Rectal smooth muscle tissue (tissue), 1 donor: ENCODE data around the gene CTNND1.
"Not testable (repeated sequence)": the region's sequence is repeated elsewhere in the genome, so short reads cannot be mapped to it uniquely, and the experiment has no call there.

Experiments
- H3K27ac ChIP-seq: one replicate; pipeline ENCODE4 v1.7.0; 2013; ENCODE audit warnings: low read depth, low read length, inconsistent platforms
- H3K27me3 ChIP-seq: one replicate; pipeline ENCODE4 v1.7.0; 2013; ENCODE audit warnings: low read length; ENCODE audit not compliant: control insufficient read depth, insufficient read depth
- H3K36me3 ChIP-seq: one replicate; pipeline ENCODE4 v1.7.0; 2013; ENCODE audit warnings: low read length; ENCODE audit not compliant: control insufficient read depth, insufficient read depth
- H3K4me1 ChIP-seq: one replicate; pipeline ENCODE4 v1.7.0; 2013; ENCODE audit warnings: low read length; ENCODE audit not compliant: control insufficient read depth, insufficient read depth
- H3K4me3 ChIP-seq: one replicate; pipeline ENCODE4 v1.7.0; 2013; ENCODE audit warnings: low read length
- H3K9ac ChIP-seq: one replicate; pipeline ENCODE4 v1.7.0; 2013; ENCODE audit warnings: low read length

The CTNND1 gene

DNA sequence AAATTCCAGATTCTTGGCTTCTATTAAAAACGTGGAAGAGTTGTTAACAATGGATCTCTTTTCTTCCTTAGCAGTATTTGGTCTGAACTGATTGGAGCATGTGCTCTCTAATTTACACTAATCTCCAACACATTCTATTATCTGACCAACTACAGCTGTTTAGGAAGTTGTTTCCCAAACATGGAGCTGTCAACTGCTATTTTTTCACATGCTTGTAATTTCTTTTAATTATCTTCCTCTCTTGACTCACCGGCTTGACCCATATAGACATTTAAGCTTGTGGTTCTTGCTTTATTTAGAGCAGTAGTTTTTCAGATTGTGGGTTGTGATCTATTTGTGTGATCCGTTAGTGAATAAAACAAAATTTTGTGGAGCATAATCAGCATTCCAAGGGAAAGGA, 40.8 kb downstream of the CTNND1 start:
- Histone ChIP-seq H3K36me3 (peaks cover 20% of the 10 kb centered on the region), H3K9ac (no peak overlapping the region), H3K27me3 (no peaks in the 10 kb centered on the region), H3K27ac (no peak overlapping the region), H3K4me1 (peaks cover 14% of the 10 kb centered on the region), H3K4me3 (no peak overlapping the region)

DNA sequence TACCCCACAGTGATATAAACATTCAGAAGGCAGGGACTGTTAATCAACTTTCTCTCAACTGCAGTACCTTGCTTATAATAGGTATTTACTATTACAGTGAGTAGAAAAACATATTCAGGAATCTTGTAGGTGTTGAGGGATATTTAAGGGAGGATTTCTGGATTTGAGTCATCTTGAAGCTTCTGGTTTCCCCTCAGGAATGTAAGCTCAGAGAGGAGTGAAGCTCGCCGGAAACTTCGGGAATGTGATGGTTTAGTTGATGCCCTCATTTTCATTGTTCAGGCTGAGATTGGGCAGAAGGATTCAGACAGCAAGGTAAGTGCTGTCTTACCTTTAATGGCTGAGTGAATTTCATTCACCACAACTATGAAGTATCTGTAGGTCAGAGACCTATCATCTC, 42.9 kb downstream of the CTNND1 start:
- H3K36me3 ChIP-seq: peaks cover 35% of the 10 kb centered on the region
- no peak overlapping the region for H3K9ac ChIP-seq
- H3K4me1 ChIP-seq: peaks cover 9% of the 10 kb centered on the region
- no peaks in the 10 kb centered on the region for H3K27me3 ChIP-seq
- no peak overlapping the region for H3K4me3 ChIP-seq
- no peak overlapping the region for H3K27ac ChIP-seq

- H3K4me1 ChIP-seq: peaks cover 4% of the 10 kb centered on the region
- H3K27ac ChIP-seq: no peak overlapping the region
- H3K4me3 ChIP-seq: no peak overlapping the region
- H3K9ac ChIP-seq: no peak overlapping the region
- H3K36me3 ChIP-seq: peaks cover 39% of the 10 kb centered on the region
- no peaks in the 10 kb centered on the region for H3K27me3 ChIP-seq
Observed at GRCh38 chr11:57805780-57806179, 44.2 kb downstream of the CTNND1 start.

DNA sequence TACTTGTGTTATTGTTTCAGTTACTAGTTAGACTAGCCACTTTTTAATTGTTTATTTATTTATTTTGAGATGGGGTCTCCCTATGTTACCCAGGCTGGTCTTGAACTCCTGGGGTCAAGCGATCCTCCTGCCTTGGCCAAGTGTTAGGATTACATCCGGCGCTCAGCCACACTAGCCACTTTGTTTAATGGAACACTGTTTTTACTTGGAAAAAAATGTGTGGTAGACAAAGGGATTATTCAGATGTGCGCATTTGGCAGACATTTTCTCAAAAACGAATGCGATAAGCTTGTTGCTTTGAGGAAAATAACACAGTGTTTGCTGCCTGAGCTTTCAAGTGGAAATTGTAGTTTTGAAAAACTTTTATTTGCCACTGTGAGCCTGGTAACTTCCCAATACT, 51.0 kb downstream of the CTNND1 start:
- H3K36me3 ChIP-seq: peaks cover 57% of the 10 kb centered on the region
- no peaks in the 10 kb centered on the region for H3K27me3 ChIP-seq
- no peak overlapping the region for H3K9ac ChIP-seq
- no peak overlapping the region for H3K4me3 ChIP-seq
- H3K4me1 ChIP-seq: no peaks in the 10 kb centered on the region
- no peak overlapping the region for H3K27ac ChIP-seq

GRCh38 chr11:57815476-57815875, 53.9 kb downstream of the CTNND1 start:
- Histone ChIP-seq H3K9ac (no peak overlapping the region), H3K4me3 (no peak overlapping the region), H3K36me3 (peaks cover 47% of the 10 kb centered on the region), H3K4me1 (no peaks in the 10 kb centered on the region), H3K27me3 (no peaks in the 10 kb centered on the region), H3K27ac (no peak overlapping the region)

- H3K27me3 ChIP-seq: no peaks in the 10 kb centered on the region
- no peak overlapping the region for H3K9ac ChIP-seq
- no peaks in the 10 kb centered on the region for H3K4me1 ChIP-seq
- H3K27ac ChIP-seq: no peak overlapping the region
- peaks cover 43% of the 10 kb centered on the region for H3K36me3 ChIP-seq
- H3K4me3 ChIP-seq: no peak overlapping the region
Observed at GRCh38 chr11:57815877-57816276, 54.3 kb downstream of the CTNND1 start.

GRCh38 chr11:57818812-57819211, 57.2 kb downstream of the CTNND1 start:
- no peaks in the 10 kb centered on the region for H3K27me3 ChIP-seq
- peaks cover 31% of the 10 kb centered on the region for H3K36me3 ChIP-seq
- H3K27ac ChIP-seq: no peak overlapping the region
- H3K9ac ChIP-seq: no peak overlapping the region
- no peak overlapping the region for H3K4me3 ChIP-seq
- H3K4me1 ChIP-seq: no peaks in the 10 kb centered on the region

DNA sequence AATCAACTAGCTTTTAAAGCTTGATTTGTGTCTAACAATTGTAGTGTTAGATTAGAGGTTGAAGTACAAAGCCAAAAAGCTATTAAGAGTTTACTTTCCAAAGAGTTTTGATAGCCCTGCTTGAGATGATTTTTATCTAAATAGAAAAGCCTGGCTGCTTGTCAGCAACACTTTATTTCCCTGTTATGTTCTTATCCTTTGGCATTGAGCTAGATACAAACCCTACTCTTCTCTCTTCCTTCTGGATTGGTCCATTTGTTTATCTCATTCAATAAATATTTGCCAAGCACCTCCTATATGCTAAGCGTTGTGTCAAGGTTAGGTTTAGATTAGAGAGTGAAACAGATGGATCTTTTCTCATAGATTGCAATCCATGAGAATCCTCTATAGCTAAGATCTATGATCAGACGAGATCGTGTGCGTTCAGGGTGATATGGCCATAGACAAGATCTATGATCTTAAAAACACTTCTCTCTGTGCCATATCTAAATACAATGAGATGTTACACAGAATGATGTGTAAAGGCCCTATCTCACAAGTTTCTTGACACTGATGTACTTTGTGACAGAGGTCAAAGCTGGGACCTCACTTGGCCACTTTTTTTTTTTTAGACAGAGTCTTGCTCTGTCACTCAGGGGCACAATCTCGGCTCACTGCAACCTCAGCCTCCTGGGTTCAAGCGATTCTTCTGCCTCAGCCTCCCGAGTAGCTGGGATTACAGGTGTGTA, 57.8 kb downstream of the CTNND1 start:
- no peak overlapping the region for H3K27ac ChIP-seq
- peaks cover 30% of the 10 kb centered on the region for H3K36me3 ChIP-seq

GRCh38 chr11:57823859-57824258, 62.3 kb downstream of the CTNND1 start:
- H3K4me3 ChIP-seq: no peak overlapping the region
- no peaks in the 10 kb centered on the region for H3K27me3 ChIP-seq
- no peaks in the 10 kb centered on the region for H3K4me1 ChIP-seq
- H3K9ac ChIP-seq: no peak overlapping the region
- no peaks in the 10 kb centered on the region for H3K36me3 ChIP-seq
- H3K27ac ChIP-seq: no peak overlapping the region

More for the DNA sequence above, 57.8 kb downstream of the CTNND1 start:
- Histone ChIP-seq H3K4me3 (no peak overlapping the region), H3K27me3 (no peaks in the 10 kb centered on the region), H3K9ac (no peak overlapping the region), H3K4me1 (no peaks in the 10 kb centered on the region)

GRCh38 chr11:57834852-57835251, 73.2 kb downstream of the CTNND1 start:
- no peaks in the 10 kb centered on the region for H3K27me3 ChIP-seq
- no peaks in the 10 kb centered on the region for H3K36me3 ChIP-seq
- no peak overlapping the region for H3K9ac ChIP-seq
- no peak overlapping the region for H3K27ac ChIP-seq
- no peak overlapping the region for H3K4me3 ChIP-seq
- no peaks in the 10 kb centered on the region for H3K4me1 ChIP-seq

DNA sequence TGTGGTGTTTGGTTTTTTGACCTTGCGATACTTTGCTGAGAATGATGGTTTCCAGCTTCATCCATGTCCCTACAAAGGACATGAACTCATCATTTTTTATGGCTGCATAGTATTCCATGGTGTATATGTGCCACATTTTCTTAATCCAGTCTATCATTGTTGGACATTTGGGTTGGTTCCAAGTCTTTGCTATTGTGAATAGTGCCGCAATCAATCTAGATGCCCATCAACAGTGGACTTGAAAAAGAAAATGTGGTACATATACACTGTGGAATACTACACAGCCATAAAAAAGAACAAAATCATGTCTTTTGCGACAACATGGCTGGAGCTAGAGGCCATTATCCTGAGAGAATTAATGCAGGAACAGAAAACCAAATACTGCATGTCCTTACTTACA, 77.0 kb downstream of the CTNND1 start:
- not testable (repeated sequence) for H3K27me3 ChIP-seq, H3K4me3 ChIP-seq, H3K36me3 ChIP-seq, H3K4me1 ChIP-seq, H3K9ac ChIP-seq, H3K27ac ChIP-seq

GRCh38 chr11:57842873-57843272, 81.3 kb downstream of the CTNND1 start:
- H3K27me3 ChIP-seq: no peaks in the 10 kb centered on the region
- H3K9ac ChIP-seq: no peak overlapping the region
- H3K4me3 ChIP-seq: no peak overlapping the region
- H3K36me3 ChIP-seq: no peaks in the 10 kb centered on the region
- H3K4me1 ChIP-seq: no peaks in the 10 kb centered on the region
- H3K27ac ChIP-seq: no peak overlapping the region

DNA sequence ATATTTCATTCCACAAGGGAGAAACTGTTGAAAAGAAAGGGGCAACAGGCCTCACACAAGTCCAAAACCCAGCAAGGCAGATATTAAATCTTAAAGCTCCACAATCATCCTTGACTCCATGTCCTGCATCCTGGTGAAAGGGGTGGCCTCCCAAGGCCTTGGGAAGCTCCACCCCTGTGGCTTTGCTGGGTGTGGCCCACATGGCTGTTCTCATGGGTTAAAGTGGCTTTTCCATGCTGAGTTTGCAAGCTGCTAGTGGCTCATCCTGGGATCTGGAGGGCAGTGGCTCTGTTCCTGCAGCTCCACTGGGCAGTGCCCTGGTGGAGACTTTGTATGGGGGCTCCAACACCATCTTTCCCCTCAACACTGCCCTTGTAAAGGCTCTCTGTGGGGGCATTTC, 106.4 kb downstream of the CTNND1 start:
- no peaks in the 10 kb centered on the region for H3K36me3 ChIP-seq
- no peak overlapping the region for H3K9ac ChIP-seq
- H3K27ac ChIP-seq: no peak overlapping the region
- no peaks in the 10 kb centered on the region for H3K4me1 ChIP-seq
- H3K27me3 ChIP-seq: no peaks in the 10 kb centered on the region
- H3K4me3 ChIP-seq: no peak overlapping the region
